Measurements from ENCODE around the gene WWTR1. TPM values are rescaled to one million over a fixed set of nuclear protein-coding genes. Genes with fewer than 3 reads are reported as not detected.

Gene WWTR1
- total and polyA plus RNA-seq, 2 of the 8 experiments (the other 6 are each of a cell fraction or from before 2014, with no cell fraction given) = 15.7 to 18.6 TPM

- no peak for TF ChIP-seq GABPA (IDR thresholded peaks at IDR 0.05; ENCODE audit: borderline replicate concordance, insufficient read depth, low read length)
Observed at GRCh38 chr3:149634573-149634972, 23.3 kb downstream of the WWTR1 start (continued).
